B cell (primary cell): ENCODE results near the gene POU2AF1. TPM values are rescaled to one million over a fixed set of nuclear protein-coding genes. Genes with fewer than 3 reads are reported as not detected.

Experiments used
- ATAC-seq: fragments of 200-7000 bp; cut with Tn5 transposase; one replicate; pipeline ENCODE4 v1.10.0; 2021; ENCODE audit warnings: low read depth, mild to moderate bottlenecking, moderate number of reproducible peaks, moderate library complexity
- CTCF ChIA-PET: fragments of 350-600 bp; sonication (Branson Sonifier 250); formaldehyde crosslinking; loops from one replicate; lab custom pipeline; 2021; ENCODE audit warnings: antibody characterized with exemption, inconsistent platforms; lab: Charles Lee
- POLR2A ChIA-PET: fragments of 350-600 bp; sonication (Branson Sonifier 250); formaldehyde crosslinking; loops from one replicate; lab custom pipeline; 2021; ENCODE audit warnings: antibody characterized with exemption; lab: Charles Lee
- DNase-seq: peaks from one replicate; pipeline ENCODE4 v3.0.0; 2013
- H2AFZ ChIP-seq: 2 replicates; pipeline ENCODE4 v1.6.1; 2012; ENCODE audit warnings: mild to moderate bottlenecking, low read depth, low read length; ENCODE audit not compliant: insufficient read depth, poor library complexity, severe bottlenecking
- H3K27ac ChIP-seq, 2 donors: 1 replicate in 1 of 2; 2 replicates in 1 of 2; pipeline ENCODE4 v1.5.1; 2012 to 2013; ENCODE audit warnings: low read length in 2 of 2, mild to moderate bottlenecking in 2 of 2, moderate library complexity in 1 of 2
- H3K27me3 ChIP-seq, 4 experiments: fragments of 200-600 bp in 1 of 4; sonication (generic) in 1 of 4; replicated peaks in 1 of 4; 1 replicate in 2 of 4; 2 replicates in 2 of 4; pipeline versions ENCODE4 v1.6.1 to v1.7.0; 2013 to 2016; ENCODE audit warnings: low read length in 3 of 4, mild to moderate bottlenecking in 2 of 4, mixed read lengths in 1 of 4, moderate library complexity in 1 of 4; ENCODE audit not compliant: insufficient read depth in 4 of 4, control insufficient read depth in 3 of 4; ENCODE audit errors: control extremely low read depth in 1 of 4
- H3K36me3 ChIP-seq, 2 experiments: replicated peaks in 1 of 2; 1 replicate in 1 of 2; 2 replicates in 1 of 2; pipeline versions ENCODE4 v1.6.1 to v1.7.1; 2013; ENCODE audit warnings: low read length in 1 of 2; ENCODE audit not compliant: insufficient read depth in 2 of 2, control insufficient read depth in 1 of 2; ENCODE audit errors: control extremely low read depth in 1 of 2, extremely low read depth in 1 of 2
- H3K4me1 ChIP-seq, 2 donors: fragments of 200-600 bp in 1 of 2; sonication (generic) in 1 of 2; 1 replicate in 1 of 2; 2 replicates in 1 of 2; pipeline versions ENCODE4 v1.5.1 to v1.6.1; 2013 to 2017; ENCODE audit warnings: low read length in 2 of 2; ENCODE audit not compliant: control insufficient read depth in 2 of 2, insufficient read depth in 2 of 2
- H3K4me2 ChIP-seq: replicated peaks from 2 replicates; pipeline ENCODE3; 2012; ENCODE audit warnings: mild to moderate bottlenecking, low read depth, low read length; ENCODE audit not compliant: poor library complexity, severe bottlenecking
- H3K4me3 ChIP-seq, 5 experiments: fragments of 200-600 bp in 1 of 5; sonication (generic) in 1 of 5; 1 replicate in 3 of 5; 2 replicates in 2 of 5; pipeline versions ENCODE4 v1.5.1 to v1.7.0; 2011 to 2016; ENCODE audit warnings: low read length in 4 of 5, mild to moderate bottlenecking in 4 of 5, low read depth in 2 of 5, control low read depth in 1 of 5, moderate library complexity in 1 of 5; ENCODE audit not compliant: insufficient read depth in 1 of 5; ENCODE audit errors: control extremely low read depth in 1 of 5, extremely low read depth in 1 of 5
- H3K79me2 ChIP-seq: fragments of 200-600 bp; sonication (generic); one replicate; pipeline ENCODE4 v1.6.0; 2016; ENCODE audit warnings: low read length; ENCODE audit not compliant: control insufficient read depth, insufficient read depth
- H3K9ac ChIP-seq: fragments of 200-600 bp; sonication (generic); 2 replicates; pipeline ENCODE4 v1.6.1; 2017; ENCODE audit warnings: mild to moderate bottlenecking, low read length, moderate library complexity
- H3K9me3 ChIP-seq, 3 donors: one replicate each; pipeline versions ENCODE4 v1.6.1 to v1.7.1; 2013; ENCODE audit warnings: low read length in 2 of 3; ENCODE audit not compliant: control insufficient read depth in 2 of 3, insufficient read depth in 1 of 3; ENCODE audit errors: control extremely low read depth in 1 of 3
- H4K20me1 ChIP-seq: 2 replicates; pipeline ENCODE4 v1.6.0; 2012; ENCODE audit warnings: mild to moderate bottlenecking, low read length; ENCODE audit not compliant: insufficient read depth, control insufficient read depth, poor library complexity, severe bottlenecking
- H3K27ac Mint-ChIP-seq: one replicate; pipeline ENCODE4 v1.8.0; 2021; ENCODE audit warnings: mixed read lengths
- H3K27me3 Mint-ChIP-seq: one replicate; pipeline ENCODE4 v1.8.0; 2021; ENCODE audit warnings: mixed read lengths
- H3K4me1 Mint-ChIP-seq: one replicate; pipeline ENCODE4 v1.8.0; 2021; ENCODE audit warnings: mixed read lengths
- H3K4me3 Mint-ChIP-seq: one replicate; pipeline ENCODE4 v1.8.0; 2021; ENCODE audit warnings: mixed read lengths
- H3K9me3 Mint-ChIP-seq: one replicate; pipeline ENCODE4 v1.8.0; 2022; ENCODE audit warnings: mixed read lengths; ENCODE audit not compliant: insufficient read depth
- EZH2 ChIP-seq: IDR thresholded peaks from 2 replicates; pipeline ENCODE4 v1.6.1; 2012; ENCODE audit warnings: borderline replicate concordance, low read depth, mild to moderate bottlenecking, moderate library complexity, low read length; ENCODE audit not compliant: insufficient read depth, poor library complexity, severe bottlenecking
- WGBS: methylation state at CpG from one replicate; pipeline ENCODE4 v1.1.5; 2013; ENCODE audit warnings: missing lambda C conversion rate; ENCODE audit not compliant: insufficient coverage; 5-methylcytosine and 5-hydroxymethylcytosine counted together
- intact Hi-C: fragments of 100-400 bp; cut with micrococcal nuclease; formaldehyde crosslinking; loops from one replicate; pipeline ENCODE4 v1.10.0; 2022
- polyA plus RNA-seq: library from polyadenylated mRNA; depleted of rRNA; stranded (reverse); fragments of >200 nt; gene quantifications from 2 replicates; pipeline ENCODE4 v1.2.3, GENCODE V29; 2012
- total RNA-seq, 2 donors: library from RNA; stranded (reverse); fragments of 120-200 nt in 1 of 2; gene quantifications; 1 replicate in 1 of 2; 2 replicates in 1 of 2; pipeline versions ENCODE4 v1.2.3 to v1.2.4, GENCODE V29; 2013 to 2022
- TF ChIP-seq, protein P1 (sequence below): fragments of 200-600 bp; IDR thresholded peaks from one replicate; pipeline ENCODE4 v1.8.0; 2022; ENCODE audit warnings: antibody characterized with exemption, mild to moderate bottlenecking

The POU2AF1 gene
- total and polyA plus RNA-seq, 2 donors (not counting 1 experiment from before 2014, with no cell fraction given), result 308 to 407 TPM

- DNase-seq, result no peak
- WGBS, result 95% methylated on average over 2 of the region's 2 CpGs
- Mint-ChIP-seq H3K27me3 (no peaks in the 10 kb centered on the region), H3K9me3 (peaks cover 2% of the 10 kb centered on the region), H3K27ac (no peak overlapping the region), H3K4me3 (no peak overlapping the region), H3K4me1 (peaks cover 60% of the 10 kb centered on the region)
- Histone ChIP-seq H3K4me3 (no peak overlapping the region), H2AFZ (no peak overlapping the region), H3K4me2 (no peak overlapping the region), H3K27me3 (no peaks in the 10 kb centered on the region), H3K4me1 (peaks cover 39 to 43% of the 10 kb centered on the region in 2 donors), H3K9me3 (peaks cover 0 to 14% (median 3%) of the 10 kb centered on the region in 3 donors), H3K27ac (no peak overlapping the region), H3K36me3 (no peaks in the 10 kb centered on the region), H3K79me2 (peaks cover 21% of the 10 kb centered on the region), H4K20me1 (no peaks in the 10 kb centered on the region), H3K9ac (no peak overlapping the region)
- ChIA-PET POLR2A (interaction anchor here (3.5 kb wide), 1 partner anchor 12 kb away, joined by 16 read pairs; no protein-coding TSS in a partner anchor), CTCF (interaction anchor here (0.7 to 27.6 kb wide), 4 partner anchors 11 to 42 kb away, joined by 3 to 922 read pairs (median 6); partner anchors contain the start of gene POU2AF1)
- intact Hi-C loops, result no loop called here
- no peak for ATAC-seq
- TF ChIP-seq EZH2, result no peak
- TF ChIP-seq, protein P1, sequence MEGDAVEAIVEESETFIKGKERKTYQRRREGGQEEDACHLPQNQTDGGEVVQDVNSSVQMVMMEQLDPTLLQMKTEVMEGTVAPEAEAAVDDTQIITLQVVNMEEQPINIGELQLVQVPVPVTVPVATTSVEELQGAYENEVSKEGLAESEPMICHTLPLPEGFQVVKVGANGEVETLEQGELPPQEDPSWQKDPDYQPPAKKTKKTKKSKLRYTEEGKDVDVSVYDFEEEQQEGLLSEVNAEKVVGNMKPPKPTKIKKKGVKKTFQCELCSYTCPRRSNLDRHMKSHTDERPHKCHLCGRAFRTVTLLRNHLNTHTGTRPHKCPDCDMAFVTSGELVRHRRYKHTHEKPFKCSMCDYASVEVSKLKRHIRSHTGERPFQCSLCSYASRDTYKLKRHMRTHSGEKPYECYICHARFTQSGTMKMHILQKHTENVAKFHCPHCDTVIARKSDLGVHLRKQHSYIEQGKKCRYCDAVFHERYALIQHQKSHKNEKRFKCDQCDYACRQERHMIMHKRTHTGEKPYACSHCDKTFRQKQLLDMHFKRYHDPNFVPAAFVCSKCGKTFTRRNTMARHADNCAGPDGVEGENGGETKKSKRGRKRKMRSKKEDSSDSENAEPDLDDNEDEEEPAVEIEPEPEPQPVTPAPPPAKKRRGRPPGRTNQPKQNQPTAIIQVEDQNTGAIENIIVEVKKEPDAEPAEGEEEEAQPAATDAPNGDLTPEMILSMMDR, result no peak
These were observed 27.0 kb upstream of the POU2AF1 start for GRCh38 chr11:111406091-111406490.

GRCh38 chr11:111405551-111405950, 26.5 kb upstream of the POU2AF1 start:
- H3K4me3 Mint-ChIP-seq, result no peak overlapping the region
- Histone ChIP-seq H3K36me3 (no peaks in the 10 kb centered on the region), H3K27me3 (no peaks in the 10 kb centered on the region), H3K79me2 (peaks cover 16% of the 10 kb centered on the region), H3K27ac (no peak overlapping the region), H3K4me1 (peaks cover 37 to 41% of the 10 kb centered on the region in 2 donors), H3K4me3 (no peak overlapping the region), H3K9ac (no peak overlapping the region), H4K20me1 (no peaks in the 10 kb centered on the region), H3K9me3 (peaks cover 0 to 14% (median 3%) of the 10 kb centered on the region in 3 donors), H3K4me2 (no peak overlapping the region), H2AFZ (no peak overlapping the region)
- CTCF ChIA-PET, result interaction anchor here (1.7 to 27.6 kb wide), 3 partner anchors 12 to 41 kb away, joined by 5 to 922 read pairs (median 6); partner anchors contain the start of gene POU2AF1
- ATAC-seq (no peak), DNase-seq (no peak)
- intact Hi-C loops, result no loop called here
- POLR2A ChIA-PET, result no interaction called here
- H3K27me3 Mint-ChIP-seq, result no peaks in the 10 kb centered on the region
- no CpG with 5 or more reads among the region's 2 CpGs for WGBS
- H3K27ac Mint-ChIP-seq, result no peak overlapping the region
- peaks cover 57% of the 10 kb centered on the region for H3K4me1 Mint-ChIP-seq
- TF ChIP-seq, protein P1, result no peak
- no peak for TF ChIP-seq EZH2
- H3K9me3 Mint-ChIP-seq, result peaks cover 2% of the 10 kb centered on the region
